GM23338 (cell line): ENCODE results near the gene IQCK.
"Not testable (repeated sequence)": the region's sequence is repeated elsewhere in the genome, so short reads cannot be mapped to it uniquely, and the experiment has no call there.

ENCODE experiments used
- CREB1 ChIP-seq: fragments of 250-450 bp; sonication (Bioruptor Pico); IDR thresholded peaks from 2 replicates; pipeline ENCODE4 v1.5.0; 2020; ENCODE audit warnings: low read depth, mild to moderate bottlenecking, moderate library complexity
- EZH2 ChIP-seq: fragments of 200-600 bp; sonication (generic); IDR thresholded peaks from one replicate; pipeline ENCODE4 v1.8.0; 2017; ENCODE audit warnings: antibody characterized with exemption, mild to moderate bottlenecking, low read depth; ENCODE audit not compliant: unreplicated experiment
- EZH2phosphoT487 ChIP-seq: fragments of 200-600 bp; sonication (generic); IDR thresholded peaks from one replicate; pipeline ENCODE4 v1.8.1; 2018; ENCODE audit warnings: antibody characterized with exemption; ENCODE audit not compliant: unreplicated experiment
- NANOG ChIP-seq: IDR thresholded peaks from 2 replicates; pipeline ENCODE4 v1.6.1; 2016; ENCODE audit warnings: antibody characterized with exemption, borderline replicate concordance
- POLR2AphosphoS5 ChIP-seq: IDR thresholded peaks from 2 replicates; pipeline ENCODE4 v1.6.1; 2016; ENCODE audit warnings: antibody characterized with exemption, low read depth
- REST ChIP-seq: IDR thresholded peaks from one replicate; pipeline ENCODE4 v1.6.1; 2018; ENCODE audit warnings: antibody characterized with exemption; ENCODE audit not compliant: unreplicated experiment
- STAT1 ChIP-seq: IDR thresholded peaks from one replicate; pipeline ENCODE4 v1.6.1; 2016; ENCODE audit warnings: antibody characterized with exemption; ENCODE audit not compliant: unreplicated experiment
- ZNF114 ChIP-seq: fragments of 250-450 bp; sonication (Bioruptor Pico); IDR thresholded peaks from 2 replicates; pipeline ENCODE4 v1.5.0; 2020; ENCODE audit warnings: mild to moderate bottlenecking, moderate library complexity
- ZNF331 ChIP-seq: fragments of 250-450 bp; sonication (Bioruptor Pico); IDR thresholded peaks from 2 replicates; pipeline ENCODE4 v1.5.0; 2020; ENCODE audit warnings: low read depth, mild to moderate bottlenecking, moderate library complexity
- TF ChIP-seq, protein P1 (sequence below), 2 experiments: fragments of 200-600 bp in 1 of 2; sonication (generic) in 1 of 2; conservative IDR thresholded peaks; 2 replicates each; pipeline versions ENCODE4 v1.5.1 to v1.6.1; 2016 to 2017; ENCODE audit warnings: antibody characterized with exemption in 2 of 2, low read depth in 2 of 2, mild to moderate bottlenecking in 2 of 2, moderate library complexity in 1 of 2
- TF ChIP-seq, protein P2 (sequence below): IDR thresholded peaks from 2 replicates; pipeline ENCODE4 v1.6.1; 2016; ENCODE audit warnings: antibody characterized with exemption

- TF ChIP-seq EZH2phosphoT487; POLR2AphosphoS5; REST; STAT1; CREB1 (CRISPR knock-in tag); ZNF114 (CRISPR knock-in tag); EZH2; NANOG; ZNF331: not testable (repeated sequence)
- TF ChIP-seq, protein P1, sequence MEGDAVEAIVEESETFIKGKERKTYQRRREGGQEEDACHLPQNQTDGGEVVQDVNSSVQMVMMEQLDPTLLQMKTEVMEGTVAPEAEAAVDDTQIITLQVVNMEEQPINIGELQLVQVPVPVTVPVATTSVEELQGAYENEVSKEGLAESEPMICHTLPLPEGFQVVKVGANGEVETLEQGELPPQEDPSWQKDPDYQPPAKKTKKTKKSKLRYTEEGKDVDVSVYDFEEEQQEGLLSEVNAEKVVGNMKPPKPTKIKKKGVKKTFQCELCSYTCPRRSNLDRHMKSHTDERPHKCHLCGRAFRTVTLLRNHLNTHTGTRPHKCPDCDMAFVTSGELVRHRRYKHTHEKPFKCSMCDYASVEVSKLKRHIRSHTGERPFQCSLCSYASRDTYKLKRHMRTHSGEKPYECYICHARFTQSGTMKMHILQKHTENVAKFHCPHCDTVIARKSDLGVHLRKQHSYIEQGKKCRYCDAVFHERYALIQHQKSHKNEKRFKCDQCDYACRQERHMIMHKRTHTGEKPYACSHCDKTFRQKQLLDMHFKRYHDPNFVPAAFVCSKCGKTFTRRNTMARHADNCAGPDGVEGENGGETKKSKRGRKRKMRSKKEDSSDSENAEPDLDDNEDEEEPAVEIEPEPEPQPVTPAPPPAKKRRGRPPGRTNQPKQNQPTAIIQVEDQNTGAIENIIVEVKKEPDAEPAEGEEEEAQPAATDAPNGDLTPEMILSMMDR (conservative IDR thresholded peaks at IDR 0.05; ENCODE audit: low read depth in 2 of 2), result not testable (repeated sequence)
- TF ChIP-seq, protein P2, sequence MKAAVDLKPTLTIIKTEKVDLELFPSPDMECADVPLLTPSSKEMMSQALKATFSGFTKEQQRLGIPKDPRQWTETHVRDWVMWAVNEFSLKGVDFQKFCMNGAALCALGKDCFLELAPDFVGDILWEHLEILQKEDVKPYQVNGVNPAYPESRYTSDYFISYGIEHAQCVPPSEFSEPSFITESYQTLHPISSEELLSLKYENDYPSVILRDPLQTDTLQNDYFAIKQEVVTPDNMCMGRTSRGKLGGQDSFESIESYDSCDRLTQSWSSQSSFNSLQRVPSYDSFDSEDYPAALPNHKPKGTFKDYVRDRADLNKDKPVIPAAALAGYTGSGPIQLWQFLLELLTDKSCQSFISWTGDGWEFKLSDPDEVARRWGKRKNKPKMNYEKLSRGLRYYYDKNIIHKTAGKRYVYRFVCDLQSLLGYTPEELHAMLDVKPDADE, result not testable (repeated sequence)
Observed at GRCh38 chr16:19679281-19679680, 38.8 kb upstream of the IQCK start.
